SK-N-SH (cell line): Measurements from ENCODE around the gene MROH7.

Experiments
- CHD2 ChIP-seq: fragments of 150-350 bp; IDR thresholded peaks from 2 replicates; pipeline ENCODE4 v1.6.1; 2018; ENCODE audit warnings: low read length; ENCODE audit not compliant: partially characterized antibody
- EP300 ChIP-seq, 2 experiments: IDR thresholded peaks; 2 replicates each; pipeline versions ENCODE4 v1.4.0 to v1.6.1; 2012; ENCODE audit warnings: borderline replicate concordance in 1 of 2, low read depth in 1 of 2, low read length in 1 of 2
- MXI1 ChIP-seq: IDR thresholded peaks from 2 replicates; pipeline ENCODE4 v1.6.1; 2012; ENCODE audit warnings: mild to moderate bottlenecking, low read depth, low read length, improper control_type of control experiment
- TF ChIP-seq, protein P1 (sequence below): fragments of 150-350 bp; IDR thresholded peaks from 2 replicates; pipeline ENCODE4 v1.6.1; 2016; ENCODE audit warnings: mild to moderate bottlenecking, low read depth, low read length
- TF ChIP-seq, protein P2 (sequence below): fragments of 200-600 bp; sonication (generic); IDR thresholded peaks from 2 replicates; pipeline ENCODE4 v1.6.1; 2017; ENCODE audit warnings: antibody characterized with exemption, mild to moderate bottlenecking, moderate library complexity

- TF ChIP-seq, protein P1, sequence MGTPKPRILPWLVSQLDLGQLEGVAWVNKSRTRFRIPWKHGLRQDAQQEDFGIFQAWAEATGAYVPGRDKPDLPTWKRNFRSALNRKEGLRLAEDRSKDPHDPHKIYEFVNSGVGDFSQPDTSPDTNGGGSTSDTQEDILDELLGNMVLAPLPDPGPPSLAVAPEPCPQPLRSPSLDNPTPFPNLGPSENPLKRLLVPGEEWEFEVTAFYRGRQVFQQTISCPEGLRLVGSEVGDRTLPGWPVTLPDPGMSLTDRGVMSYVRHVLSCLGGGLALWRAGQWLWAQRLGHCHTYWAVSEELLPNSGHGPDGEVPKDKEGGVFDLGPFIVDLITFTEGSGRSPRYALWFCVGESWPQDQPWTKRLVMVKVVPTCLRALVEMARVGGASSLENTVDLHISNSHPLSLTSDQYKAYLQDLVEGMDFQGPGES, result no peak
- TF ChIP-seq, protein P2, sequence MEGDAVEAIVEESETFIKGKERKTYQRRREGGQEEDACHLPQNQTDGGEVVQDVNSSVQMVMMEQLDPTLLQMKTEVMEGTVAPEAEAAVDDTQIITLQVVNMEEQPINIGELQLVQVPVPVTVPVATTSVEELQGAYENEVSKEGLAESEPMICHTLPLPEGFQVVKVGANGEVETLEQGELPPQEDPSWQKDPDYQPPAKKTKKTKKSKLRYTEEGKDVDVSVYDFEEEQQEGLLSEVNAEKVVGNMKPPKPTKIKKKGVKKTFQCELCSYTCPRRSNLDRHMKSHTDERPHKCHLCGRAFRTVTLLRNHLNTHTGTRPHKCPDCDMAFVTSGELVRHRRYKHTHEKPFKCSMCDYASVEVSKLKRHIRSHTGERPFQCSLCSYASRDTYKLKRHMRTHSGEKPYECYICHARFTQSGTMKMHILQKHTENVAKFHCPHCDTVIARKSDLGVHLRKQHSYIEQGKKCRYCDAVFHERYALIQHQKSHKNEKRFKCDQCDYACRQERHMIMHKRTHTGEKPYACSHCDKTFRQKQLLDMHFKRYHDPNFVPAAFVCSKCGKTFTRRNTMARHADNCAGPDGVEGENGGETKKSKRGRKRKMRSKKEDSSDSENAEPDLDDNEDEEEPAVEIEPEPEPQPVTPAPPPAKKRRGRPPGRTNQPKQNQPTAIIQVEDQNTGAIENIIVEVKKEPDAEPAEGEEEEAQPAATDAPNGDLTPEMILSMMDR, result no peak
- TF ChIP-seq CHD2 (no peak), EP300 (IDR thresholded peaks at IDR 0.05; ENCODE audit: borderline replicate concordance in 1 of 2, low read depth in 1 of 2, low read length in 1 of 2) (no peak), MXI1 (no peak)
Observed at GRCh38 chr1:54596756-54597155, 44.8 kb upstream of the MROH7 start.
